K562 (cell line): ENCODE results near the gene ITPR3. TPM values are rescaled to one million over a fixed set of nuclear protein-coding genes. Genes with fewer than 3 reads are reported as not detected.
A peak's percentile ranks its signal among the peaks of the same experiment; 100 is the strongest.

Experiments used
- ARID3A ChIP-seq: IDR thresholded peaks from 2 replicates; pipeline ENCODE4 v1.6.1; 2012; ENCODE audit warnings: low read depth, low read length, improper control_type of control experiment, borderline replicate concordance
- E2F6 ChIP-seq, 2 experiments: IDR thresholded peaks; 2 replicates each; pipeline ENCODE4 v1.6.1; 2011; ENCODE audit warnings: borderline replicate concordance in 1 of 2, control low read depth in 1 of 2, low read depth in 1 of 2, low read length in 1 of 2, mild to moderate bottlenecking in 1 of 2, mixed read lengths in 1 of 2, moderate library complexity in 1 of 2; ENCODE audit not compliant: insufficient read depth in 1 of 2, insufficient read length in 1 of 2, poor library complexity in 1 of 2, severe bottlenecking in 1 of 2; ENCODE audit errors: extremely low read depth in 1 of 2
- EGR1 ChIP-seq: fragments of 450-650 bp; conservative IDR thresholded peaks from 2 replicates; pipeline ENCODE4 v1.6.1; 2017; ENCODE audit warnings: mild to moderate bottlenecking
- FOXJ2 ChIP-seq: fragments of 200-800 bp; sonication (Bioruptor generic); IDR thresholded peaks from 2 replicates; pipeline ENCODE4 v1.6.1; 2016; ENCODE audit warnings: missing genetic modification characterization, missing compliant biosample characterization
- GATAD2B ChIP-seq: fragments of 450-650 bp; IDR thresholded peaks from 2 replicates; pipeline ENCODE4 v1.6.1; 2017; ENCODE audit warnings: mild to moderate bottlenecking, borderline replicate concordance
- ILF3 ChIP-seq: fragments of 450-650 bp; IDR thresholded peaks from 2 replicates; pipeline ENCODE4 v1.6.1; 2018; ENCODE audit warnings: antibody characterized with exemption, mild to moderate bottlenecking, moderate library complexity, borderline replicate concordance
- KHSRP ChIP-seq: fragments of 450-650 bp; IDR thresholded peaks from 2 replicates; pipeline ENCODE4 v1.6.1; 2017
- NFYB ChIP-seq: IDR thresholded peaks from 2 replicates; pipeline ENCODE4 v1.6.1; 2011; ENCODE audit warnings: mild to moderate bottlenecking, moderate library complexity; ENCODE audit not compliant: insufficient read length; ENCODE audit errors: extremely low read depth
- NONO ChIP-seq, 2 experiments: fragments of 200-400 bp in 1 of 2; fragments of 450-650 bp in 1 of 2; formaldehyde crosslinking in 1 of 2; IDR thresholded peaks; 2 replicates each; pipeline ENCODE4 v1.6.1; 2017; ENCODE audit warnings: low read depth in 2 of 2, mild to moderate bottlenecking in 2 of 2, moderate library complexity in 2 of 2, low read length in 1 of 2
- NR2C1 ChIP-seq, 2 experiments: fragments of 450-650 bp; IDR thresholded peaks; 2 replicates each; pipeline ENCODE4 v1.6.1; 2017; ENCODE audit warnings: mild to moderate bottlenecking in 2 of 2, antibody characterized with exemption in 1 of 2, inconsistent platforms in 1 of 2, missing compliant biosample characterization in 1 of 2, missing genetic modification characterization in 1 of 2
- RUNX1 ChIP-seq: sonication (generic); IDR thresholded peaks from 2 replicates; pipeline ENCODE4 v1.6.1; 2016; ENCODE audit warnings: antibody characterized with exemption, low read depth
- SMARCE1 ChIP-seq: fragments of 450-650 bp; IDR thresholded peaks from 2 replicates; pipeline ENCODE4 v1.7.1; 2016; ENCODE audit warnings: mild to moderate bottlenecking
- SP2 ChIP-seq: IDR thresholded peaks from 2 replicates; pipeline ENCODE4 v1.6.1; 2011; ENCODE audit warnings: mild to moderate bottlenecking, low read depth, low read length, moderate library complexity; ENCODE audit not compliant: poor library complexity, severe bottlenecking; ENCODE audit errors: extremely low read depth
- SUPT5H ChIP-seq: fragments of 450-650 bp; IDR thresholded peaks from 2 replicates; pipeline ENCODE4 v1.6.1; 2016
- TAF1 ChIP-seq: IDR thresholded peaks from 2 replicates; pipeline ENCODE4 v1.6.1; 2011; ENCODE audit warnings: mild to moderate bottlenecking, low read length, moderate library complexity; ENCODE audit not compliant: insufficient read depth, control insufficient read depth, severe bottlenecking; ENCODE audit errors: extremely low read depth
- ZNF134 ChIP-seq: fragments of 250-450 bp; sonication (Bioruptor Pico); conservative IDR thresholded peaks from 2 replicates; pipeline ENCODE4 v1.4.0; 2020
- ZNF3 ChIP-seq: fragments of 250-450 bp; sonication (Bioruptor Pico); IDR thresholded peaks from 2 replicates; pipeline ENCODE4 v1.5.0; 2021; ENCODE audit warnings: mild to moderate bottlenecking, moderate library complexity
- ZNF740 ChIP-seq, 3 experiments: fragments of 200-800 bp in 1 of 3; sonication (Bioruptor generic) in 1 of 3; sonication (generic) in 1 of 3; formaldehyde crosslinking in 1 of 3; IDR thresholded peaks; 2 replicates each; pipeline versions ENCODE4 v1.6.1 to v1.8.0; 2016 to 2022; ENCODE audit warnings: mild to moderate bottlenecking in 2 of 3, missing compliant biosample characterization in 2 of 3, missing genetic modification characterization in 2 of 3, missing genetic modification reagents in 1 of 3
- polyA plus RNA-seq, 8 experiments: library from polyadenylated mRNA; depleted of rRNA in 4 of 8; stranded (reverse) in 5 of 8; unstranded in 3 of 8; fragments of >200 nt; fragmentation: Nextera tagmentation in 2 of 8; fragmentation: Illumina TruSeq in 1 of 8; extraction: Ambion mirVana in 2 of 8; extraction: Trizol in 1 of 8; gene quantifications; 2 replicates each; pipeline versions ENCODE4 v1.2.1 to v1.2.3, GENCODE V29; 2011 to 2014; ENCODE audit warnings: inconsistent platforms in 1 of 8, missing spikeins in 1 of 8
- total RNA-seq, 7 experiments: library from RNA; depleted of rRNA in 6 of 7; stranded (reverse); fragments of >200 nt in 6 of 7; fragmentation: Illumina TruSeq in 2 of 7; extraction: Trizol in 2 of 7; gene quantifications; 2 replicates each; pipeline versions ENCODE4 v1.2.1 to v1.2.3, GENCODE V29; 2011 to 2021; ENCODE audit warnings: low replicate concordance in 1 of 7
- TF ChIP-seq, protein P1 (sequence below), 2 experiments: fragments of 450-650 bp in 1 of 2; IDR thresholded peaks; 2 replicates each; pipeline ENCODE4 v1.6.1; 2011 to 2017; ENCODE audit warnings: low read depth in 2 of 2, antibody characterized with exemption in 1 of 2, borderline replicate concordance in 1 of 2, low read length in 1 of 2, mild to moderate bottlenecking in 1 of 2, mixed read lengths in 1 of 2; ENCODE audit not compliant: control insufficient read depth in 1 of 2
- TF ChIP-seq, protein P2 (sequence below): sonication (generic); formaldehyde crosslinking; IDR thresholded peaks from 2 replicates; pipeline ENCODE4 v1.9.0; 2022; ENCODE audit warnings: mild to moderate bottlenecking, missing genetic modification reagents

The ITPR3 gene
- total and polyA plus RNA-seq, 9 of the 15 experiments (the other 6 are each of a cell fraction or from before 2014, with no cell fraction given) = 0.39 to 35.7 (median 13.2) TPM

DNA sequence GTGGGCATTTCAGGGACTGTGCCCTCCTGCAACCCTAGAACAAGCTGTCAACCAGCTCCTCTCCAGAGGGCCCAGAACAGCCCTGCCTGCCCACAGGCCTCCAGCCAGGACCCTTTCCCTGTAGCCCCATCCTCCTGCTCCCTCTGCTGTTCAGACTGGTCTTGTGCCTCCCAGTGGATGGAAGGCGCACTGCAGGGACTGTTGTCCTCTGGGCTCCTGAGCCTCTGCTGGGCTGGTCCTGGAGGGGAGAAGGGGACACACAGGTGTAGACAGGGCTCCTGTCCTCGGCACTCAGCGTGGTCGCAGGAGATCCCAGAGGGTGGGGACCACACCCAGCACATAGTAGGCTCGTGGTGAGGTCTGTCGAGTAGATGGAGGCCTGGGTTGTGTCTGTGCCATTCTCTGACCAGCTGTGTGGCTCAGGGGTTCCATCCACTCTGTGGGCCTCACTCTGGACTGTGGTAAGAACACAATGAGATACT, 11.5 kb downstream of the ITPR3 start (continued):
- TF ChIP-seq E2F6 (IDR thresholded peaks at IDR 0.05; ENCODE audit: borderline replicate concordance in 1 of 2, extremely low read depth in 1 of 2, insufficient read depth in 1 of 2, insufficient read length in 1 of 2, low read depth in 1 of 2, low read length in 1 of 2, poor library complexity in 1 of 2, severe bottlenecking in 1 of 2) (no peak), NFYB (no peak), NONO (IDR thresholded peaks at IDR 0.05; ENCODE audit: low read depth in 2 of 2, low read length in 1 of 2) (0 out of 4 replicates have a peak, but pooled peaks of 1 of the 2 experiments have one; percentile 4), GATAD2B (no peak), SP2 (no peak), SMARCE1 (0 out of 2 replicates have a peak, but pooled peaks have one; percentile 15), ZNF740 (CRISPR knock-in tag; IDR thresholded peaks at IDR 0.05) (no peak), ZNF740 (tag; IDR thresholded peaks at IDR 0.05) (no peak), TAF1 (no peak), FOXJ2 (tag) (no peak), RUNX1 (no peak), ZNF134 (CRISPR knock-in tag) (no peak), NR2C1 (IDR thresholded peaks at IDR 0.05) (no peak), NR2C1 (tag; IDR thresholded peaks at IDR 0.05) (no peak), ZNF3 (CRISPR knock-in tag) (no peak), ILF3 (no peak), SUPT5H (no peak), ARID3A (no peak), EGR1 (no peak), KHSRP (no peak)
- TF ChIP-seq, protein P1, sequence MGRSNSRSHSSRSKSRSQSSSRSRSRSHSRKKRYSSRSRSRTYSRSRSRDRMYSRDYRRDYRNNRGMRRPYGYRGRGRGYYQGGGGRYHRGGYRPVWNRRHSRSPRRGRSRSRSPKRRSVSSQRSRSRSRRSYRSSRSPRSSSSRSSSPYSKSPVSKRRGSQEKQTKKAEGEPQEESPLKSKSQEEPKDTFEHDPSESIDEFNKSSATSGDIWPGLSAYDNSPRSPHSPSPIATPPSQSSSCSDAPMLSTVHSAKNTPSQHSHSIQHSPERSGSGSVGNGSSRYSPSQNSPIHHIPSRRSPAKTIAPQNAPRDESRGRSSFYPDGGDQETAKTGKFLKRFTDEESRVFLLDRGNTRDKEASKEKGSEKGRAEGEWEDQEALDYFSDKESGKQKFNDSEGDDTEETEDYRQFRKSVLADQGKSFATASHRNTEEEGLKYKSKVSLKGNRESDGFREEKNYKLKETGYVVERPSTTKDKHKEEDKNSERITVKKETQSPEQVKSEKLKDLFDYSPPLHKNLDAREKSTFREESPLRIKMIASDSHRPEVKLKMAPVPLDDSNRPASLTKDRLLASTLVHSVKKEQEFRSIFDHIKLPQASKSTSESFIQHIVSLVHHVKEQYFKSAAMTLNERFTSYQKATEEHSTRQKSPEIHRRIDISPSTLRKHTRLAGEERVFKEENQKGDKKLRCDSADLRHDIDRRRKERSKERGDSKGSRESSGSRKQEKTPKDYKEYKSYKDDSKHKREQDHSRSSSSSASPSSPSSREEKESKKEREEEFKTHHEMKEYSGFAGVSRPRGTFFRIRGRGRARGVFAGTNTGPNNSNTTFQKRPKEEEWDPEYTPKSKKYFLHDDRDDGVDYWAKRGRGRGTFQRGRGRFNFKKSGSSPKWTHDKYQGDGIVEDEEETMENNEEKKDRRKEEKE (IDR thresholded peaks at IDR 0.05; ENCODE audit: borderline replicate concordance in 1 of 2, control insufficient read depth in 1 of 2, low read depth in 2 of 2, low read length in 1 of 2) = no peak
- TF ChIP-seq, protein P2, sequence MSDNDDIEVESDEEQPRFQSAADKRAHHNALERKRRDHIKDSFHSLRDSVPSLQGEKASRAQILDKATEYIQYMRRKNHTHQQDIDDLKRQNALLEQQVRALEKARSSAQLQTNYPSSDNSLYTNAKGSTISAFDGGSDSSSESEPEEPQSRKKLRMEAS = peak; percentile 40
